ENCODE results near the gene PRKCA.

PRKCA gene

DNA sequence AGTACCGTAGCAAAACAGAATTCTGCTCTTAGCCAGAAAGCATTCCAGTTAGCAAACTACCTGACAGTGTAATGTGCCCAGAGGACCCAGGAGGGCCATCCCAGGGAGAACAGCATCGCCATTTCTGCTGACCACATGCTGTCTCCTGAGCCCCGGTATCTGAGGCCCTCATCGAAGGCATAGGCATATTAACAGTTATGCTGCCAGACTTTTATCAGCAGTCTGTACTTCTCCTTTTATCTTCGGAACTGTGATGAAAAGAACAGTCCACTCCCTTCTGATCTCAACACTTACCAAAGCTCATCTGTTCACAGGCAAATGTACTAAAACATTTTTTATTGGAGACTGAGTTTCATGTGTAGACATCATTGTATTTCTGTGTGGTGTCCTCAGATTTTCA, 236.4 kb downstream of the PRKCA start:
- CTCF ChIA-PET: no interaction called here
- TF ChIP-seq, protein P1, sequence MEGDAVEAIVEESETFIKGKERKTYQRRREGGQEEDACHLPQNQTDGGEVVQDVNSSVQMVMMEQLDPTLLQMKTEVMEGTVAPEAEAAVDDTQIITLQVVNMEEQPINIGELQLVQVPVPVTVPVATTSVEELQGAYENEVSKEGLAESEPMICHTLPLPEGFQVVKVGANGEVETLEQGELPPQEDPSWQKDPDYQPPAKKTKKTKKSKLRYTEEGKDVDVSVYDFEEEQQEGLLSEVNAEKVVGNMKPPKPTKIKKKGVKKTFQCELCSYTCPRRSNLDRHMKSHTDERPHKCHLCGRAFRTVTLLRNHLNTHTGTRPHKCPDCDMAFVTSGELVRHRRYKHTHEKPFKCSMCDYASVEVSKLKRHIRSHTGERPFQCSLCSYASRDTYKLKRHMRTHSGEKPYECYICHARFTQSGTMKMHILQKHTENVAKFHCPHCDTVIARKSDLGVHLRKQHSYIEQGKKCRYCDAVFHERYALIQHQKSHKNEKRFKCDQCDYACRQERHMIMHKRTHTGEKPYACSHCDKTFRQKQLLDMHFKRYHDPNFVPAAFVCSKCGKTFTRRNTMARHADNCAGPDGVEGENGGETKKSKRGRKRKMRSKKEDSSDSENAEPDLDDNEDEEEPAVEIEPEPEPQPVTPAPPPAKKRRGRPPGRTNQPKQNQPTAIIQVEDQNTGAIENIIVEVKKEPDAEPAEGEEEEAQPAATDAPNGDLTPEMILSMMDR (conservative IDR thresholded peaks at IDR 0.05; ENCODE audit: low read depth): no peak
- no peak overlapping the region for H3K27ac ChIP-seq
- POLR2A ChIA-PET (ENCODE audit: low non-redundant PET): no interaction called here
- no peak for DNase-seq (ENCODE audit: low spot score)

DNA sequence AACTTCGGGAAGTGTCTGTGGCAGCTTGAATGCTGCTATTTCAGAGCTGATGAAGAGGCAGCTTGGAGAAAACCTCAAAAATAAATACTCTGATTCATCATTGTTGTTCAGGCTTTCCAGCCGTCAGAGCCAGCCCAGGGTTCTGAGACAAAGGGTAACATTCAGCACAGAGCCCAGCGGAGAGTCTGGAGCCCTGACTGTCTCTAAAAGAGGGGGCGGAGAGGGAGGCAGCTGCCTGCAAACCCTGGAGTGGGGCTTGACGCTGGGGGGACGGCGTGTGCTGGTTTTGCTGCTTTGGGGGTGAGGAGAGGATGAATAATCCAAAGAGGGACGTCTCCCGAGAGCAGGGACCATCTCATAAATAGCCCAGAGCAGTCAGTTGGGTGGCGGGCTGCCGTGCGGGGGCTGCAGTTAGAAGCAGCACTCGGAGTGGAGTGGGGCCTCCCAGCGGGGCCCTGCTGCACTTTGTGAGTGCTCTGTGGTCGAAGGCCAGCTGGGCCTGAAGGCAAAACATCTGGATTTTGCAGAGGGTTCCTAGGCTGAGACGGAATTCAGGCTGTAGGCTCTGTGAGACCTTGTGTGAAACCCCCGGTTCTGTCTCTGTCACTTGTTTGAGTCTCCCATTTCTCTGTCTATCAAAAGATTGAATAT, 237.8 kb downstream of the PRKCA start:
- CTCF ChIA-PET: no interaction called here
- TF ChIP-seq, protein P1 (conservative IDR thresholded peaks at IDR 0.05; ENCODE audit: low read depth): no peak

DNA sequence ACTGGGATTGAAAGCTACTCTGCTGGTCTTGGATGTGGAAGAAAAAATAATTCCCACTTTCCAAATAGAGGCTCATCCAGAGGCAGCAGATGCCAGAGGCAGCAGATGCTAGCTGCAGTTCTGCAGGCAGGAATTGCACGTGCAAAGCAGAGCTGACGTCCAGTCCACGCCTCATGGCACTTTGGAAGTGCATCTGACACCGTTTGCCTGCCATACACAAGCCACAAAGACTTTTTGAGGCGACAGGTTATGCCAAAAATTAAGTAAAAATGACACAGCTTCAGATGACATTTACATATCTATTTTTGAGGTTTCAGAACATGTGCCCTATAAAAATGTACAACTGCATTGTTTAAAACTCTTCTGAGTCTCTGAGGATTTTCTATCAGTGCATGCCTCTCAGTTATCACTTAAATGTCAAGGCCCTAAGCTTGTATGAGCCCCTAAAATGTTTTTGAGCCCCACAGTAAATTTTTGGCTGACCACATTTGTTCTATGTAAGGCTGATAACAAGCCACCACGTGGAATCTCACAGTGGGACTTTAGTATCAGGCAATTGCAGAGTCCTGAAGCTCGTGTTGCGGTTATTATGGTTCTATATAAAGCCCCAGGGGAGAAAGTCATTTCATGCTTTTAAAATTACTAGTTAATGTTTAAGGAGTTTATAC, 239.2 kb downstream of the PRKCA start:
- H3K27ac ChIP-seq: no peak overlapping the region
- TF ChIP-seq, protein P1 (conservative IDR thresholded peaks at IDR 0.05; ENCODE audit: low read depth): no peak
- POLR2A ChIA-PET (ENCODE audit: low non-redundant PET): no interaction called here
- no peak for DNase-seq (ENCODE audit: low spot score)
- CTCF ChIA-PET: no interaction called here

More for the DNA sequence above, 237.8 kb downstream of the PRKCA start:
- no peak for DNase-seq (ENCODE audit: low spot score)
- POLR2A ChIA-PET (ENCODE audit: low non-redundant PET): no interaction called here
- H3K27ac ChIP-seq: no peak overlapping the region

DNA sequence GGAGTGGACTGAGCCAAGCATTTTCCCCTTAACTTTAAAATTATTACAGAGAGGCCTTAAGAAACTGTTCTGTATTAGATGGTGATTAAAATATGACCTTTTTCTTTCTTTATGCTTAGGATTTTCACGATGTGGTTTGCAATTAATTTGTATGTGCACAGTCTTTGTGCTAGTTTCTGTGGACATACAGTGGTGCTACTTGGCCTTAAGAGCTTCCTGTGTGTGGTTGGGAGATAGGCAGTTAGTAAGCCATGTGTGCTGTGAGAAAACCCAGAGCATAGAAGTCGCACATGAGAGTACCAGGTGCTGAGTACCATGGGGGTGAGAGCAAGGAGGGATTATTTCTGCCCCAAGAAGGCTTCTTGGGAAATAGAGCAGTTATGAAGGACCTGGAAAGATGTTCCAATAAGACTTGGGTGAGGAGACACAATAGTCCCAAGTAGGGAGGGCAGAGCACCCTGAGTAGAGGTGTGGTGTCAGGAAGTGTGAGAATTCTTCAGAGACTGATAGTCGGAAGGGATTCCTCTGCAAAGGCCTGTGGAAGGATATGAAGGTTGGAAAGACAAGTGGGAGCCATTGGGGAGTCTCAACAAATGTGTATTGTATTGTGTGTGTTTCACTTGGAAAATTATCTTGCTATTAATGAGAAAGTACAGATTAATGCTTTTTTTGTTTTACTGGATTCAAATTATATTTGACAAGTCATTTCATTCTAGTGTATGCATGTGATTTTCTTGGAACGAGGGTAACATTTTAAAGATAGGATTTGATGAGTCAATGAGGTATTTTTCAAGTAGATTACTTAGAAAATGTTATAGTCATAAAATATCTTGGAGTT, 239.9 kb downstream of the PRKCA start:
- TF ChIP-seq, protein P1 (conservative IDR thresholded peaks at IDR 0.05; ENCODE audit: low read depth): no peak
- no peak overlapping the region for H3K27ac ChIP-seq
- no peak for DNase-seq (ENCODE audit: low spot score)
- ChIA-PET CTCF (no interaction called here), POLR2A (ENCODE audit: low non-redundant PET) (no interaction called here)

DNA sequence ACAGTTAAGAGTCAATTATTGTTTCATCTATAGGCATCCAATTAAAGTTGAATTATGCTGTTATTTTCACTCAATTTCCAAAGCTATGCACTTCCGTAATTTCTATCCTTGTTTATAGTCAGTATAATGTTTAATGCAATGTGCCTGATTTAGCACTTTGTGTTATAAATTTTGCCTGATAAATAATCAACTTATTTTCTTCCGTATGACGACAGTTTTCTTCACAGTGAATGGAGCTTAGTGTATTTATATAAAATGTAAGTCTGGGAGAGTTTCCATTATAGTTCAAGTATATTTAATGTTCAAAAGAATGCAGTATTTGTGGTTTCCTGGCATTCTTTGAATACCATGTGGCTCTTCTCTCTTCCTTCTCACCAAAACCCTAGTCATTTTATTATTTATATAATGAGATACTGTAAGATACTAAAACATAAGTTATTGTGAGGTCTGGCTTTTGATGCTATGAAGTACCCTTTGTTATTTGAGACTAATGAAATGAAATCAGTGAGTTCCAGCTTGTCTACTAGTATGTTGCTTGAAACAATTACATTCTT, 240.6 kb downstream of the PRKCA start:
- no peak overlapping the region for H3K27ac ChIP-seq
- CTCF ChIA-PET: no interaction called here

DNA sequence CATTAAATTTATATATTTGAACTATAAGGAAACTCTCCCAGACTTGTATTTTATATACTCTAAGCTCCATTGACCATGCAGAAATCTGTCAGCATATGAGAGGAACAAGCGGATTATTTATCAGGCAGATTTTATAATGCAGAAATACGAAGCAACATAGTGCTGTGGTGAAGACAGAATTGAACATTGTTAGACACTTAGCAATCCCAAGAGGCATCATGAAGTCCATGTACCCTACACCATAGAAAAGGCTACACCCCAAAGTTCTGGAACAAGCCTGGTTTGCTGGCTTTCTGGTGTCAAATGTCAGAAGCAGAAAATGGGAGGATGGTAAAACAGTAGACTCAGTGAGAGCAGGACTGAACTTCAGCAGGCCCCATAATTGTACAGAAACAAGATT, 241.1 kb downstream of the PRKCA start:
- ChIA-PET POLR2A (ENCODE audit: low non-redundant PET) (no interaction called here), CTCF (no interaction called here)
- TF ChIP-seq, protein P1 (conservative IDR thresholded peaks at IDR 0.05; ENCODE audit: low read depth): no peak
- no peak overlapping the region for H3K27ac ChIP-seq
- no peak for DNase-seq (ENCODE audit: low spot score)

More for the DNA sequence above, 240.6 kb downstream of the PRKCA start:
- DNase-seq (ENCODE audit: low spot score): no peak
- POLR2A ChIA-PET (ENCODE audit: low non-redundant PET): no interaction called here
- TF ChIP-seq, protein P1 (conservative IDR thresholded peaks at IDR 0.05; ENCODE audit: low read depth): no peak
